C4-2B (cell line): ENCODE measurements around the gene CNGB1.

ENCODE experiments used
- CTCF ChIP-seq: fragments of 450-650 bp; conservative IDR thresholded peaks from 2 replicates; pipeline ENCODE4 v1.5.1; 2017; ENCODE audit warnings: mild to moderate bottlenecking
- ZFX ChIP-seq: fragments of 450-650 bp; IDR thresholded peaks from 2 replicates; pipeline ENCODE4 v1.6.1; 2017

- TF ChIP-seq CTCF (no peak), ZFX (no peak)
These were observed 40.0 kb upstream of the CNGB1 start for GRCh38 chr16:58010886-58011285.
